B cell (primary cell): ENCODE measurements around the gene P3H3. TPM values are rescaled to one million over a fixed set of nuclear protein-coding genes. Genes with fewer than 3 reads are reported as not detected.

Experiments
- ATAC-seq: fragments of 200-7000 bp; cut with Tn5 transposase; one replicate; pipeline ENCODE4 v1.10.0; 2021; ENCODE audit warnings: low read depth, mild to moderate bottlenecking, moderate number of reproducible peaks, moderate library complexity
- CTCF ChIA-PET: fragments of 350-600 bp; sonication (Branson Sonifier 250); formaldehyde crosslinking; loops from one replicate; lab custom pipeline; 2021; ENCODE audit warnings: antibody characterized with exemption, inconsistent platforms; lab: Charles Lee
- POLR2A ChIA-PET: fragments of 350-600 bp; sonication (Branson Sonifier 250); formaldehyde crosslinking; loops from one replicate; lab custom pipeline; 2021; ENCODE audit warnings: antibody characterized with exemption; lab: Charles Lee
- DNase-seq: peaks from one replicate; pipeline ENCODE4 v3.0.0; 2013
- H2AFZ ChIP-seq: 2 replicates; pipeline ENCODE4 v1.6.1; 2012; ENCODE audit warnings: mild to moderate bottlenecking, low read depth, low read length; ENCODE audit not compliant: insufficient read depth, poor library complexity, severe bottlenecking
- H3K27ac ChIP-seq, 2 donors: 1 replicate in 1 of 2; 2 replicates in 1 of 2; pipeline ENCODE4 v1.5.1; 2012 to 2013; ENCODE audit warnings: low read length in 2 of 2, mild to moderate bottlenecking in 2 of 2, moderate library complexity in 1 of 2
- H3K27me3 ChIP-seq, 4 experiments: fragments of 200-600 bp in 1 of 4; sonication (generic) in 1 of 4; replicated peaks in 1 of 4; 1 replicate in 2 of 4; 2 replicates in 2 of 4; pipeline versions ENCODE4 v1.6.1 to v1.7.0; 2013 to 2016; ENCODE audit warnings: low read length in 3 of 4, mild to moderate bottlenecking in 2 of 4, mixed read lengths in 1 of 4, moderate library complexity in 1 of 4; ENCODE audit not compliant: insufficient read depth in 4 of 4, control insufficient read depth in 3 of 4; ENCODE audit errors: control extremely low read depth in 1 of 4
- H3K36me3 ChIP-seq, 2 experiments: replicated peaks in 1 of 2; 1 replicate in 1 of 2; 2 replicates in 1 of 2; pipeline versions ENCODE4 v1.6.1 to v1.7.1; 2013; ENCODE audit warnings: low read length in 1 of 2; ENCODE audit not compliant: insufficient read depth in 2 of 2, control insufficient read depth in 1 of 2; ENCODE audit errors: control extremely low read depth in 1 of 2, extremely low read depth in 1 of 2
- H3K4me1 ChIP-seq, 2 donors: fragments of 200-600 bp in 1 of 2; sonication (generic) in 1 of 2; 1 replicate in 1 of 2; 2 replicates in 1 of 2; pipeline versions ENCODE4 v1.5.1 to v1.6.1; 2013 to 2017; ENCODE audit warnings: low read length in 2 of 2; ENCODE audit not compliant: control insufficient read depth in 2 of 2, insufficient read depth in 2 of 2
- H3K4me2 ChIP-seq: replicated peaks from 2 replicates; pipeline ENCODE3; 2012; ENCODE audit warnings: mild to moderate bottlenecking, low read depth, low read length; ENCODE audit not compliant: poor library complexity, severe bottlenecking
- H3K4me3 ChIP-seq, 5 experiments: fragments of 200-600 bp in 1 of 5; sonication (generic) in 1 of 5; 1 replicate in 3 of 5; 2 replicates in 2 of 5; pipeline versions ENCODE4 v1.5.1 to v1.7.0; 2011 to 2016; ENCODE audit warnings: low read length in 4 of 5, mild to moderate bottlenecking in 4 of 5, low read depth in 2 of 5, control low read depth in 1 of 5, moderate library complexity in 1 of 5; ENCODE audit not compliant: insufficient read depth in 1 of 5; ENCODE audit errors: control extremely low read depth in 1 of 5, extremely low read depth in 1 of 5
- H3K79me2 ChIP-seq: fragments of 200-600 bp; sonication (generic); one replicate; pipeline ENCODE4 v1.6.0; 2016; ENCODE audit warnings: low read length; ENCODE audit not compliant: control insufficient read depth, insufficient read depth
- H3K9ac ChIP-seq: fragments of 200-600 bp; sonication (generic); 2 replicates; pipeline ENCODE4 v1.6.1; 2017; ENCODE audit warnings: mild to moderate bottlenecking, low read length, moderate library complexity
- H3K9me3 ChIP-seq, 3 donors: one replicate each; pipeline versions ENCODE4 v1.6.1 to v1.7.1; 2013; ENCODE audit warnings: low read length in 2 of 3; ENCODE audit not compliant: control insufficient read depth in 2 of 3, insufficient read depth in 1 of 3; ENCODE audit errors: control extremely low read depth in 1 of 3
- H4K20me1 ChIP-seq: 2 replicates; pipeline ENCODE4 v1.6.0; 2012; ENCODE audit warnings: mild to moderate bottlenecking, low read length; ENCODE audit not compliant: insufficient read depth, control insufficient read depth, poor library complexity, severe bottlenecking
- H3K27ac Mint-ChIP-seq: one replicate; pipeline ENCODE4 v1.8.0; 2021; ENCODE audit warnings: mixed read lengths
- H3K27me3 Mint-ChIP-seq: one replicate; pipeline ENCODE4 v1.8.0; 2021; ENCODE audit warnings: mixed read lengths
- H3K4me1 Mint-ChIP-seq: one replicate; pipeline ENCODE4 v1.8.0; 2021; ENCODE audit warnings: mixed read lengths
- H3K4me3 Mint-ChIP-seq: one replicate; pipeline ENCODE4 v1.8.0; 2021; ENCODE audit warnings: mixed read lengths
- H3K9me3 Mint-ChIP-seq: one replicate; pipeline ENCODE4 v1.8.0; 2022; ENCODE audit warnings: mixed read lengths; ENCODE audit not compliant: insufficient read depth
- EZH2 ChIP-seq: IDR thresholded peaks from 2 replicates; pipeline ENCODE4 v1.6.1; 2012; ENCODE audit warnings: borderline replicate concordance, low read depth, mild to moderate bottlenecking, moderate library complexity, low read length; ENCODE audit not compliant: insufficient read depth, poor library complexity, severe bottlenecking
- WGBS: methylation state at CpG from one replicate; pipeline ENCODE4 v1.1.5; 2013; ENCODE audit warnings: missing lambda C conversion rate; ENCODE audit not compliant: insufficient coverage; 5-methylcytosine and 5-hydroxymethylcytosine counted together
- intact Hi-C: fragments of 100-400 bp; cut with micrococcal nuclease; formaldehyde crosslinking; loops from one replicate; pipeline ENCODE4 v1.10.0; 2022
- polyA plus RNA-seq: library from polyadenylated mRNA; depleted of rRNA; stranded (reverse); fragments of >200 nt; gene quantifications from 2 replicates; pipeline ENCODE4 v1.2.3, GENCODE V29; 2012
- total RNA-seq, 2 donors: library from RNA; stranded (reverse); fragments of 120-200 nt in 1 of 2; gene quantifications; 1 replicate in 1 of 2; 2 replicates in 1 of 2; pipeline versions ENCODE4 v1.2.3 to v1.2.4, GENCODE V29; 2013 to 2022
- TF ChIP-seq, protein P1 (sequence below): fragments of 200-600 bp; IDR thresholded peaks from one replicate; pipeline ENCODE4 v1.8.0; 2022; ENCODE audit warnings: antibody characterized with exemption, mild to moderate bottlenecking

Gene P3H3
- total and polyA plus RNA-seq, 2 donors (not counting 1 experiment from before 2014, with no cell fraction given): 0.09 TPM; not detected in 1

DNA sequence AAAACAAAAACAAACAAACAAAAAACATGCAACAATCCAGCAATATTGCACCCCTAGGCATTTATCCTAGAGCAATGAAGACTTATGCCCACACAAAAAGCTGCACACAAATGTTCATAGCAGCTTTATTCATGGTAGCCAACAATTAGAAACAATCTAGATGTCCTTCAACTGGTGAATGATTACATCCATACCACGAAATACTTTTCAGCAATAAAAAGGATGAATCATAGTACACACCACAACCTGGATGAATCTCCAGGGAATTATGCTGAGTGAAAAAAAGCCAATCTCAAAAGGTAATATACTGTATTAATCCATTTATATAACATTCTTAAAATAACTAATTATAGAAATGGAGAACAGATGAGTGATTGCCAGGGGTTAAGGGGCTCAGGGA, 21.0 kb upstream of the P3H3 start:
- Histone ChIP-seq H3K4me1 (peaks cover 0 to 2% of the 10 kb centered on the region in 2 donors), H3K79me2 (no peaks in the 10 kb centered on the region), H3K27ac (no peak overlapping the region), H3K9ac (no peak overlapping the region), H3K9me3 (no peaks in the 10 kb centered on the region), H2AFZ (no peak overlapping the region), H3K4me2 (no peak overlapping the region), H3K4me3 (no peak overlapping the region), H3K27me3 (peaks cover 0 to 8% (median 0%) of the 10 kb centered on the region in 4 experiments), H4K20me1 (no peaks in the 10 kb centered on the region), H3K36me3 (no peaks in the 10 kb centered on the region)
- H3K4me1 Mint-ChIP-seq: peaks cover under 1% of the 10 kb centered on the region
- intact Hi-C loops: no loop called here
- no peak overlapping the region for H3K27ac Mint-ChIP-seq
- DNase-seq (no peak), ATAC-seq (no peak)
- POLR2A ChIA-PET: interaction anchor here (0.7 kb wide), 1 partner anchor 98 kb away, joined by 8 read pairs; no protein-coding TSS in a partner anchor
- H3K4me3 Mint-ChIP-seq: no peak overlapping the region
- no peaks in the 10 kb centered on the region for H3K9me3 Mint-ChIP-seq
- WGBS: no CpG with 5 or more reads among the region's 1 CpG
- H3K27me3 Mint-ChIP-seq: no peaks in the 10 kb centered on the region
- TF ChIP-seq, protein P1, sequence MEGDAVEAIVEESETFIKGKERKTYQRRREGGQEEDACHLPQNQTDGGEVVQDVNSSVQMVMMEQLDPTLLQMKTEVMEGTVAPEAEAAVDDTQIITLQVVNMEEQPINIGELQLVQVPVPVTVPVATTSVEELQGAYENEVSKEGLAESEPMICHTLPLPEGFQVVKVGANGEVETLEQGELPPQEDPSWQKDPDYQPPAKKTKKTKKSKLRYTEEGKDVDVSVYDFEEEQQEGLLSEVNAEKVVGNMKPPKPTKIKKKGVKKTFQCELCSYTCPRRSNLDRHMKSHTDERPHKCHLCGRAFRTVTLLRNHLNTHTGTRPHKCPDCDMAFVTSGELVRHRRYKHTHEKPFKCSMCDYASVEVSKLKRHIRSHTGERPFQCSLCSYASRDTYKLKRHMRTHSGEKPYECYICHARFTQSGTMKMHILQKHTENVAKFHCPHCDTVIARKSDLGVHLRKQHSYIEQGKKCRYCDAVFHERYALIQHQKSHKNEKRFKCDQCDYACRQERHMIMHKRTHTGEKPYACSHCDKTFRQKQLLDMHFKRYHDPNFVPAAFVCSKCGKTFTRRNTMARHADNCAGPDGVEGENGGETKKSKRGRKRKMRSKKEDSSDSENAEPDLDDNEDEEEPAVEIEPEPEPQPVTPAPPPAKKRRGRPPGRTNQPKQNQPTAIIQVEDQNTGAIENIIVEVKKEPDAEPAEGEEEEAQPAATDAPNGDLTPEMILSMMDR: no peak
- TF ChIP-seq EZH2: no peak
- CTCF ChIA-PET: no interaction called here

DNA sequence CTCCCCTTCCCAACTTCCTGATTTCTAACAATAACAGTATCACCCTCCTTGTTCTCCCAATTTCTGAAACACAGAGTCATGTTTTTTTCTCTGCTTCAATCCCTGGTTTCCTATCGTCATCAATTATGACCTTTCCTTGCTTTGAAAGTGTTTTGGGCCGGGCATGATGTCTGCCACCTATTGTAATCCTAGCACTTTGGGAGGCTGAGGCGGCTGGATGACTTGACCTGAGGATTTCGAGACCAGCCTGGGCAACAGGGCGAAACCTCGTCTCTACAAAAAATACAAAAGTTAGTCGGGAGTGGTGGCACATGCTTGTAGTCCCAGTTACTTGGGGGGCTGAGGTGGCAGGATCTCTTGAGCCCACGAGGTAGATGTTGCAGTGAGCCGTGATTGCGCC, 19.2 kb upstream of the P3H3 start:
- ChIA-PET POLR2A (no interaction called here), CTCF (interaction anchor here (1.8 kb wide), 1 partner anchor 17 kb away, joined by 4 read pairs; no protein-coding TSS in a partner anchor)
- no peak for DNase-seq
- 93% methylated on average over 10 of the region's 10 CpGs for WGBS
- Mint-ChIP-seq H3K4me1 (peaks cover 8% of the 10 kb centered on the region), H3K27me3 (peaks cover 4% of the 10 kb centered on the region), H3K9me3 (no peaks in the 10 kb centered on the region), H3K27ac (no peak overlapping the region), H3K4me3 (no peak overlapping the region)
- H4K20me1 ChIP-seq: no peaks in the 10 kb centered on the region
- H3K4me3 ChIP-seq: no peak overlapping the region
- no peak overlapping the region for H3K4me2 ChIP-seq
- no peak for TF ChIP-seq EZH2
- TF ChIP-seq, protein P1: no peak
- H3K9me3 ChIP-seq: no peaks in the 10 kb centered on the region
- H3K9ac ChIP-seq: no peak overlapping the region
- intact Hi-C loops: no loop called here
- H3K4me1 ChIP-seq: peaks cover 0 to 9% of the 10 kb centered on the region in 2 donors
- no peak overlapping the region for H3K27ac ChIP-seq
- no peak overlapping the region for H2AFZ ChIP-seq
- H3K79me2 ChIP-seq: no peaks in the 10 kb centered on the region
- ATAC-seq: no peak
- no peaks in the 10 kb centered on the region for H3K36me3 ChIP-seq
- H3K27me3 ChIP-seq: no peaks in the 10 kb centered on the region
